Retinal pigment epithelial cell (primary cell): ENCODE measurements around the gene KANSL3.

ENCODE experiments used
- DNase-seq: peaks from one replicate; pipeline ENCODE4 v3.0.0-alpha.2; 2010; ENCODE audit warnings: low read depth
- H3K4me3 ChIP-seq: 2 replicates; pipeline ENCODE4 v1.5.1; 2011; ENCODE audit warnings: mild to moderate bottlenecking, low read length, control low read depth, moderate library complexity
- CTCF ChIP-seq: conservative IDR thresholded peaks from 2 replicates; pipeline ENCODE4 v1.5.1; 2011; ENCODE audit warnings: low read depth, low read length, control low read depth, inconsistent platforms

The KANSL3 gene

GRCh38 chr2:96577501-96577900 is 60.6 kb downstream of the KANSL3 start:
- no peak overlapping the region for H3K4me3 ChIP-seq
- DNase-seq: no peak

GRCh38 chr2:96575785-96576456 is 62.2 kb downstream of the KANSL3 start:
- no peak for TF ChIP-seq CTCF
- no peak overlapping the region for H3K4me3 ChIP-seq
- no peak for DNase-seq

More at GRCh38 chr2:96577501-96577900, 60.6 kb downstream of the KANSL3 start:
- TF ChIP-seq CTCF: no peak

- no peak overlapping the region for H3K4me3 ChIP-seq
- no peak for DNase-seq
- TF ChIP-seq CTCF: peak; percentile 22
Measured at GRCh38 chr2:96574364-96574763, 63.7 kb downstream of the KANSL3 start.

GRCh38 chr2:96568094-96568493 is 70.0 kb downstream of the KANSL3 start:
- no peak for DNase-seq
- no peak for TF ChIP-seq CTCF
- no peak overlapping the region for H3K4me3 ChIP-seq

- H3K4me3 ChIP-seq: no peak overlapping the region
- no peak for DNase-seq
- no peak for TF ChIP-seq CTCF
Measured at GRCh38 chr2:96565111-96565510, 73.0 kb downstream of the KANSL3 start.

GRCh38 chr2:96564563-96564962 is 73.5 kb downstream of the KANSL3 start:
- no peak overlapping the region for H3K4me3 ChIP-seq
- no peak for TF ChIP-seq CTCF
- no peak for DNase-seq

GRCh38 chr2:96564026-96564425 is 74.1 kb downstream of the KANSL3 start:
- DNase-seq: no peak
- no peak for TF ChIP-seq CTCF
- H3K4me3 ChIP-seq: no peak overlapping the region
